Measurements from ENCODE around the gene EIF4E1B.
"Not testable (repeated sequence)": the region's sequence is repeated elsewhere in the genome, so short reads cannot be mapped to it uniquely, and the experiment has no call there.

EIF4E1B gene

GRCh38 chr5:176595386-176595943 lies 35.0 kb upstream of the EIF4E1B start:
- Histone ChIP-seq H3K27ac (no peak overlapping the region), H3K36me3 (replicated peaks) (no peaks in the 10 kb centered on the region), H3K4me3 (ENCODE audit: low read depth, low read length) (no peak overlapping the region), H3K27me3 (replicated peaks) (no peaks in the 10 kb centered on the region)
- in situ Hi-C loops (cut with HindIII; ENCODE audit: low pct_ligation_motif_present, low sequenced_read_pairs), result no loop called here
- DNase-seq, result no peak
- TF ChIP-seq CTCF (IDR thresholded peaks at IDR 0.05; ENCODE audit: low read depth, low read length, missing control alignments), result no peak

- Histone ChIP-seq H3K27ac (no peak overlapping the region), H3K36me3 (replicated peaks) (no peaks in the 10 kb centered on the region), H3K27me3 (replicated peaks) (no peaks in the 10 kb centered on the region), H3K4me3 (ENCODE audit: low read depth, low read length) (no peak overlapping the region)
- no peak for DNase-seq
- no peak for TF ChIP-seq CTCF (IDR thresholded peaks at IDR 0.05; ENCODE audit: low read depth, low read length, missing control alignments)
- in situ Hi-C loops (cut with HindIII; ENCODE audit: low pct_ligation_motif_present, low sequenced_read_pairs), result no loop called here
Observed at GRCh38 chr5:176596069-176596644, 34.3 kb upstream of the EIF4E1B start.

- DNase-seq, result no peak
- peak; percentile 7 for TF ChIP-seq CTCF (IDR thresholded peaks at IDR 0.05; ENCODE audit: low read depth, low read length, missing control alignments)
Observed at GRCh38 chr5:176596689-176597416, 33.6 kb upstream of the EIF4E1B start.

GRCh38 chr5:176597417-176598389 lies 32.8 kb upstream of the EIF4E1B start:
- no peak overlapping the region for H3K4me3 ChIP-seq (ENCODE audit: low read depth, low read length)
- no peak for DNase-seq

More at GRCh38 chr5:176596689-176597416, 33.6 kb upstream of the EIF4E1B start:
- no peaks in the 10 kb centered on the region for H3K27me3 ChIP-seq (replicated peaks)
- peak overlapping the region; percentile 27 for H3K4me3 ChIP-seq (ENCODE audit: low read depth, low read length)
- H3K27ac ChIP-seq, result no peak overlapping the region
- no peaks in the 10 kb centered on the region for H3K36me3 ChIP-seq (replicated peaks)
- in situ Hi-C loops (cut with HindIII; ENCODE audit: low pct_ligation_motif_present, low sequenced_read_pairs), result no loop called here

GRCh38 chr5:176599749-176600430 lies 30.6 kb upstream of the EIF4E1B start:
- H3K4me3 ChIP-seq (ENCODE audit: low read depth, low read length); in situ Hi-C loops (cut with HindIII; ENCODE audit: low pct_ligation_motif_present, low sequenced_read_pairs); H3K27ac ChIP-seq: not testable (repeated sequence)

More at GRCh38 chr5:176597417-176598389, 32.8 kb upstream of the EIF4E1B start:
- in situ Hi-C loops (cut with HindIII; ENCODE audit: low pct_ligation_motif_present, low sequenced_read_pairs), result no loop called here
- Histone ChIP-seq H3K27ac (no peak overlapping the region), H3K36me3 (replicated peaks) (no peaks in the 10 kb centered on the region), H3K27me3 (replicated peaks) (no peaks in the 10 kb centered on the region)
- no peak for TF ChIP-seq CTCF (IDR thresholded peaks at IDR 0.05; ENCODE audit: low read depth, low read length, missing control alignments)

More at GRCh38 chr5:176599749-176600430, 30.6 kb upstream of the EIF4E1B start:
- DNase-seq; H3K27me3 ChIP-seq (replicated peaks); H3K36me3 ChIP-seq (replicated peaks): not testable (repeated sequence)
